Measurements from ENCODE around the gene CMSS1. TPM values are rescaled to one million over a fixed set of nuclear protein-coding genes. Genes with fewer than 3 reads are reported as not detected.

The CMSS1 gene
- total RNA-seq, 1 experiment from 2014 or later = 117 TPM

GRCh38 chr3:100136921-100137320 lies 319.3 kb downstream of the CMSS1 start:
- intact Hi-C loops (cut with micrococcal nuclease) = no loop called here
- Mint-ChIP-seq H3K4me3 (ENCODE audit: unreplicated experiment) (no peak overlapping the region), H3K27ac (ENCODE audit: low read depth, unreplicated experiment) (no peak overlapping the region), H3K36me3 (ENCODE audit: insufficient read depth, unreplicated experiment) (no peaks in the 10 kb centered on the region), H3K27me3 (ENCODE audit: insufficient read depth, unreplicated experiment) (no peaks in the 10 kb centered on the region), H3K9me3 (ENCODE audit: unreplicated experiment) (no peaks in the 10 kb centered on the region), H3K4me1 (ENCODE audit: insufficient read depth, unreplicated experiment) (no peaks in the 10 kb centered on the region)
- CTCF ChIA-PET = interaction anchor here (0.6 to 1.0 kb wide), 2 partner anchors 8 to 111 kb away, joined by 3 read pairs; no protein-coding TSS in a partner anchor
- TF ChIP-seq CTCF (IDR thresholded peaks at IDR 0.05; ENCODE audit: unreplicated experiment) = no peak
- DNase-seq (ENCODE audit: unreplicated experiment) = no peak
- BruUV-seq (replicated peaks) = no TSS peak
- POLR2A ChIA-PET = interaction anchor here (0.6 kb wide), 1 partner anchor 103 kb away, joined by 4 read pairs; no protein-coding TSS in a partner anchor

- H3K4me1 Mint-ChIP-seq (ENCODE audit: insufficient read depth, unreplicated experiment) = no peaks in the 10 kb centered on the region
- POLR2A ChIA-PET = interaction anchor here (0.5 to 0.7 kb wide), 2 partner anchors 139 to 304 kb away, joined by 3 read pairs; no protein-coding TSS in a partner anchor
- H3K27me3 Mint-ChIP-seq (ENCODE audit: insufficient read depth, unreplicated experiment) = no peaks in the 10 kb centered on the region
- H3K4me3 Mint-ChIP-seq (ENCODE audit: unreplicated experiment) = no peak overlapping the region
- peaks cover 17% of the 10 kb centered on the region for H3K9me3 Mint-ChIP-seq (ENCODE audit: unreplicated experiment)
- CTCF ChIA-PET = interaction anchor here (0.7 to 1.0 kb wide), 2 partner anchors 48 to 298 kb away, joined by 3 to 4 read pairs; no protein-coding TSS in a partner anchor
- TF ChIP-seq CTCF (IDR thresholded peaks at IDR 0.05; ENCODE audit: unreplicated experiment) = no peak
- H3K27ac Mint-ChIP-seq (ENCODE audit: low read depth, unreplicated experiment) = no peak overlapping the region
- no peaks in the 10 kb centered on the region for H3K36me3 Mint-ChIP-seq (ENCODE audit: insufficient read depth, unreplicated experiment)
- DNase-seq (ENCODE audit: unreplicated experiment) = no peak
- BruUV-seq (replicated peaks) = no TSS peak
- intact Hi-C loops (cut with micrococcal nuclease) = no loop called here
Measured at GRCh38 chr3:100140976-100141375, 323.3 kb downstream of the CMSS1 start.

DNA sequence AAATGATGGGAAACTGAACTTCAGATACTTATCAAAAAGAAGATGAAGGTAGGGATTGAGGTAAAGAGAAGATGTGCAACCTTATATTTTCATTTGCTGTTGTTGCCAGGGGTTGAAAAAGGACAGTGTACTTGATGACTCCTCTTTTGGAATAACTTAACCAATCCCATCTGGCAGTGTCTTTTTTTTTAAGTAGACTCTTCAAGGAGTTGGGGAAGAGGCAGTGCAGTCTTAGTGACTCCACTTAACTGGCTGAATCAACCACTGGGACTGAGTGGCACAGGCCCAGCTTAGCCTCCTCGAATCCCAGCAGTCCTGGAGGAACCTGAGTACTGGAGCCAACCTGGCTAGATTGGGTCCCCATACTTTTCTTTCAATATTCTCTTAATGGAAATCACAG lies 323.9 kb downstream of the CMSS1 start:
- ChIA-PET POLR2A (interaction anchor here (0.5 kb wide), 1 partner anchor 140 kb away, joined by 3 read pairs; no protein-coding TSS in a partner anchor), CTCF (interaction anchor here (0.7 kb wide), 1 partner anchor 49 kb away, joined by 4 read pairs; no protein-coding TSS in a partner anchor)
- no peak for DNase-seq (ENCODE audit: unreplicated experiment)
- Mint-ChIP-seq H3K4me1 (ENCODE audit: insufficient read depth, unreplicated experiment) (no peaks in the 10 kb centered on the region), H3K4me3 (ENCODE audit: unreplicated experiment) (no peak overlapping the region), H3K36me3 (ENCODE audit: insufficient read depth, unreplicated experiment) (no peaks in the 10 kb centered on the region), H3K27ac (ENCODE audit: low read depth, unreplicated experiment) (no peak overlapping the region), H3K9me3 (ENCODE audit: unreplicated experiment) (peaks cover 17% of the 10 kb centered on the region), H3K27me3 (ENCODE audit: insufficient read depth, unreplicated experiment) (no peaks in the 10 kb centered on the region)
- no TSS peak for BruUV-seq (replicated peaks)
- TF ChIP-seq CTCF (IDR thresholded peaks at IDR 0.05; ENCODE audit: unreplicated experiment) = no peak
- intact Hi-C loops (cut with micrococcal nuclease) = no loop called here

DNA sequence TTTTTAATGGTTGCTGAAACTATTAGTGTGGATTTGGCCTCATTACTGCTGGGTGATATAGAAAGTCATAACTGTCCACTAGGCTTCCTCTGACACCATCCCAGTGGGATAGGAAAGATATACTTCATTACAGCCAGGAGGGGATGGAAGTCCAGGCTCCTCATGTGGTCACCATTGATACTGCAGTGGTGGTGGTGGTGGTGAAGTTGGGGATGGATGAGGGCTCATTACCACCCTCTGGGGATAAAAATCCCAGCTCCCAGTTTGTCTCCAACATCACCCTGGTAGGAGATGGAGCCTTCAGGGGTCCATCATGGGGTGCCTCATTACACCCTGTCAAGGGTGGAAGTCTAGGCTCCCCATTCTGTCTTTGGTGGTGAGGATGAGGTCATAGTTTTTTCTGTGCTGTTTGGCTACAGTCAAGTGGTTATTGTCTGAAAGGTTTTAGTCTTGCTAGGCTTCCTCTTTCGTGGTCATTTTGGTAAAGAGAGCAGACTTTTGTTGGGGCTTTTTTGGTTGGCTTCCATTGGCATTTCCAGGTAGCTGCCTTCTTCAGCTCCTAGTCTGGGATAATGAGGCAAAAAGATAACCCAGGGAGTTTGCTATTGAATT lies 326.7 kb downstream of the CMSS1 start:
- Mint-ChIP-seq H3K9me3 (ENCODE audit: unreplicated experiment) (peaks cover 17% of the 10 kb centered on the region), H3K4me1 (ENCODE audit: insufficient read depth, unreplicated experiment) (peaks cover under 1% of the 10 kb centered on the region), H3K4me3 (ENCODE audit: unreplicated experiment) (no peak overlapping the region), H3K27ac (ENCODE audit: low read depth, unreplicated experiment) (no peak overlapping the region), H3K27me3 (ENCODE audit: insufficient read depth, unreplicated experiment) (no peaks in the 10 kb centered on the region), H3K36me3 (ENCODE audit: insufficient read depth, unreplicated experiment) (peaks cover 7% of the 10 kb centered on the region)
- no peak for TF ChIP-seq CTCF (IDR thresholded peaks at IDR 0.05; ENCODE audit: unreplicated experiment)
- ChIA-PET POLR2A (no interaction called here), CTCF (interaction anchor here (1.2 to 1.7 kb wide), 2 partner anchors 8 to 10 kb away, joined by 3 to 10 read pairs; no protein-coding TSS in a partner anchor)
- BruUV-seq (replicated peaks) = no TSS peak
- intact Hi-C loops (cut with micrococcal nuclease) = no loop called here
- DNase-seq (ENCODE audit: unreplicated experiment) = no peak

All from MCF 10A (cell line).